HL-60 (cell line): Measurements from ENCODE around the gene ZFP62.

ENCODE experiments used
- DNase-seq, 2 experiments: peaks; one replicate each; pipeline ENCODE4 v3.0.0-alpha.2; 2010 to 2020; ENCODE audit warnings: low read depth in 1 of 2, low spot score in 1 of 2
- H3K27ac ChIP-seq: fragments of 250-450 bp; sonication (Bioruptor Pico); replicated peaks from 2 replicates; pipeline ENCODE4 v1.5.1; 2020; ENCODE audit warnings: mild to moderate bottlenecking, moderate library complexity
- H3K27me3 ChIP-seq: fragments of 250-450 bp; sonication (Bioruptor Pico); 2 replicates; pipeline ENCODE4 v1.5.1; 2021; ENCODE audit warnings: mild to moderate bottlenecking, moderate library complexity; ENCODE audit not compliant: insufficient read depth, poor library complexity, severe bottlenecking
- H3K4me3 ChIP-seq: replicated peaks from 2 replicates; pipeline ENCODE4 v1.5.1; 2011; ENCODE audit warnings: mild to moderate bottlenecking, control low read depth, low read length; ENCODE audit not compliant: insufficient read depth
- GABPA ChIP-seq: IDR thresholded peaks from 2 replicates; pipeline ENCODE4 v1.6.1; 2012; ENCODE audit warnings: low read depth
- POLR2AphosphoS5 ChIP-seq: IDR thresholded peaks from 2 replicates; pipeline ENCODE4 v1.6.1; 2012; ENCODE audit warnings: low read depth
- SPI1 ChIP-seq: IDR thresholded peaks from 2 replicates; pipeline ENCODE4 v1.6.1; 2012; ENCODE audit warnings: low read depth, mild to moderate bottlenecking, borderline replicate concordance
- TF ChIP-seq, protein P1 (sequence below): IDR thresholded peaks from one replicate; pipeline ENCODE4 v1.5.1; 2011; ENCODE audit warnings: low read length, control low read depth, inconsistent platforms; ENCODE audit not compliant: insufficient read depth
- TF ChIP-seq, protein P2 (sequence below): IDR thresholded peaks from 2 replicates; pipeline ENCODE4 v1.6.1; 2012; ENCODE audit warnings: low read depth; ENCODE audit not compliant: insufficient replicate concordance

Gene ZFP62

DNA sequence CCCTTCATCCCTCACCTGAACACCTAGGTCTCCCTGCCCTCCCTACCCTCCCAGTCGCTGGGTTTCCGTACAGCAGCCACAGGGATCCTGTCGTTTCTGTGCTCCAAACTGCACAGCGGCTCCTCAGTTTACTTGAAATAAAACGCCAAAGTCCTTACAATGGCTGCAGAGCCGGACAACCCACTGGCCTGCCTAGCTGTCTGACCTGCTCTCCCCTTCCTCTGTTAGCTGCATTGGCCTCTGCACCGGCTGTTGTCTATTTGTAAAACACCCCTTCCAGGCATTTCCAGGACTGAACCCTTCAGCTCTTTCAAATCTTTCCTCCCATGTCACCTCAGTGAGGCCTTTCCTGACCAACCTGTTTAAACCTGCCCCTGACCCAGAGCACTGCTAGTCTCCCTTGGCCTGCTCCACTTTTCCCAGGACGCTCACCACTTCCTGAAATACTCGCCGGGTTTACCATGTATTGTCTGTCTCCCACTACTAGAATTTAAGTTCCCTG lies 49.4 kb downstream of the ZFP62 start:
- Histone ChIP-seq H3K4me3 (no peak overlapping the region), H3K27me3 (no peaks in the 10 kb centered on the region), H3K27ac (peak overlapping the region; percentile 100)
- no peak for DNase-seq
- TF ChIP-seq GABPA, result no peak
- TF ChIP-seq, protein P1, sequence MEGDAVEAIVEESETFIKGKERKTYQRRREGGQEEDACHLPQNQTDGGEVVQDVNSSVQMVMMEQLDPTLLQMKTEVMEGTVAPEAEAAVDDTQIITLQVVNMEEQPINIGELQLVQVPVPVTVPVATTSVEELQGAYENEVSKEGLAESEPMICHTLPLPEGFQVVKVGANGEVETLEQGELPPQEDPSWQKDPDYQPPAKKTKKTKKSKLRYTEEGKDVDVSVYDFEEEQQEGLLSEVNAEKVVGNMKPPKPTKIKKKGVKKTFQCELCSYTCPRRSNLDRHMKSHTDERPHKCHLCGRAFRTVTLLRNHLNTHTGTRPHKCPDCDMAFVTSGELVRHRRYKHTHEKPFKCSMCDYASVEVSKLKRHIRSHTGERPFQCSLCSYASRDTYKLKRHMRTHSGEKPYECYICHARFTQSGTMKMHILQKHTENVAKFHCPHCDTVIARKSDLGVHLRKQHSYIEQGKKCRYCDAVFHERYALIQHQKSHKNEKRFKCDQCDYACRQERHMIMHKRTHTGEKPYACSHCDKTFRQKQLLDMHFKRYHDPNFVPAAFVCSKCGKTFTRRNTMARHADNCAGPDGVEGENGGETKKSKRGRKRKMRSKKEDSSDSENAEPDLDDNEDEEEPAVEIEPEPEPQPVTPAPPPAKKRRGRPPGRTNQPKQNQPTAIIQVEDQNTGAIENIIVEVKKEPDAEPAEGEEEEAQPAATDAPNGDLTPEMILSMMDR, result no peak
- TF ChIP-seq, protein P2, sequence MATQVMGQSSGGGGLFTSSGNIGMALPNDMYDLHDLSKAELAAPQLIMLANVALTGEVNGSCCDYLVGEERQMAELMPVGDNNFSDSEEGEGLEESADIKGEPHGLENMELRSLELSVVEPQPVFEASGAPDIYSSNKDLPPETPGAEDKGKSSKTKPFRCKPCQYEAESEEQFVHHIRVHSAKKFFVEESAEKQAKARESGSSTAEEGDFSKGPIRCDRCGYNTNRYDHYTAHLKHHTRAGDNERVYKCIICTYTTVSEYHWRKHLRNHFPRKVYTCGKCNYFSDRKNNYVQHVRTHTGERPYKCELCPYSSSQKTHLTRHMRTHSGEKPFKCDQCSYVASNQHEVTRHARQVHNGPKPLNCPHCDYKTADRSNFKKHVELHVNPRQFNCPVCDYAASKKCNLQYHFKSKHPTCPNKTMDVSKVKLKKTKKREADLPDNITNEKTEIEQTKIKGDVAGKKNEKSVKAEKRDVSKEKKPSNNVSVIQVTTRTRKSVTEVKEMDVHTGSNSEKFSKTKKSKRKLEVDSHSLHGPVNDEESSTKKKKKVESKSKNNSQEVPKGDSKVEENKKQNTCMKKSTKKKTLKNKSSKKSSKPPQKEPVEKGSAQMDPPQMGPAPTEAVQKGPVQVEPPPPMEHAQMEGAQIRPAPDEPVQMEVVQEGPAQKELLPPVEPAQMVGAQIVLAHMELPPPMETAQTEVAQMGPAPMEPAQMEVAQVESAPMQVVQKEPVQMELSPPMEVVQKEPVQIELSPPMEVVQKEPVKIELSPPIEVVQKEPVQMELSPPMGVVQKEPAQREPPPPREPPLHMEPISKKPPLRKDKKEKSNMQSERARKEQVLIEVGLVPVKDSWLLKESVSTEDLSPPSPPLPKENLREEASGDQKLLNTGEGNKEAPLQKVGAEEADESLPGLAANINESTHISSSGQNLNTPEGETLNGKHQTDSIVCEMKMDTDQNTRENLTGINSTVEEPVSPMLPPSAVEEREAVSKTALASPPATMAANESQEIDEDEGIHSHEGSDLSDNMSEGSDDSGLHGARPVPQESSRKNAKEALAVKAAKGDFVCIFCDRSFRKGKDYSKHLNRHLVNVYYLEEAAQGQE, result no peak

DNA sequence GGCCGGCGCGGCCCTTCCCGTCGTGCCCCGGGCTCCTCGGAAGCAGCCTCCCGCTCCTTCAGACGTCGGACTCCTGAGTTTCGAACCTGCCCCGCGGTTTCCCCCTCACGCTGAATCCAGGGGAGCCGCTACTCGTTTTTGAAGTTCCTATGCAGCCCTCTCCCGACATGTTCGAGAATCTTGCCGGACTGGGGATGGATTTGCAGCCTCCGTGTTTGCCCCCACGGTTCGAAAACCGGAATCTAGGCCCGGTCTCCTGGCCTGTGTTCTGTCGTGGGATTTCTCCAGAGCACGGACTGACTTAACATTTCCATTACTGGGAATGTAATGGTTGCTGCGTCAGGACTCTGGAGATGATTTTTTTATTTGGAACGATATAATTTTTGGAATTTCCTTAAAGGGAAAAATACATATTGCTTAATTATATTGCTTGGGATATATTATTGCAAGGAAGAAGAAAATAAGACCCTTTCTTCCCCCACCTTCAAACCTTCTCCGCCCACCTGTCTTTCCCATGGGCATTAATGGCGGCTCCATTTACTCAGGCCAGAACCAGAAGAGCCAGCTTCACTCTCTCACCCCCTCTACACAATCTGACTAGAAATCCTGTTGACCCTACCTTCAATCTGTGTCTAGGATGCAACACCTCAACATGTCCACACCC lies 50.0 kb downstream of the ZFP62 start:
- TF ChIP-seq, protein P2, result peak; percentile 34
- TF ChIP-seq, protein P1, result no peak
- TF ChIP-seq POLR2AphosphoS5 (no peak; the same call in 1 of the 2 replicates), GABPA (no peak), SPI1 (no peak)
- H3K27ac ChIP-seq, result peak overlapping the region; percentile 100
- no peaks in the 10 kb centered on the region for H3K27me3 ChIP-seq
- DNase-seq, result peak in 1 of 2 experiments; percentile 70
- peak overlapping the region; percentile 58 for H3K4me3 ChIP-seq

DNA sequence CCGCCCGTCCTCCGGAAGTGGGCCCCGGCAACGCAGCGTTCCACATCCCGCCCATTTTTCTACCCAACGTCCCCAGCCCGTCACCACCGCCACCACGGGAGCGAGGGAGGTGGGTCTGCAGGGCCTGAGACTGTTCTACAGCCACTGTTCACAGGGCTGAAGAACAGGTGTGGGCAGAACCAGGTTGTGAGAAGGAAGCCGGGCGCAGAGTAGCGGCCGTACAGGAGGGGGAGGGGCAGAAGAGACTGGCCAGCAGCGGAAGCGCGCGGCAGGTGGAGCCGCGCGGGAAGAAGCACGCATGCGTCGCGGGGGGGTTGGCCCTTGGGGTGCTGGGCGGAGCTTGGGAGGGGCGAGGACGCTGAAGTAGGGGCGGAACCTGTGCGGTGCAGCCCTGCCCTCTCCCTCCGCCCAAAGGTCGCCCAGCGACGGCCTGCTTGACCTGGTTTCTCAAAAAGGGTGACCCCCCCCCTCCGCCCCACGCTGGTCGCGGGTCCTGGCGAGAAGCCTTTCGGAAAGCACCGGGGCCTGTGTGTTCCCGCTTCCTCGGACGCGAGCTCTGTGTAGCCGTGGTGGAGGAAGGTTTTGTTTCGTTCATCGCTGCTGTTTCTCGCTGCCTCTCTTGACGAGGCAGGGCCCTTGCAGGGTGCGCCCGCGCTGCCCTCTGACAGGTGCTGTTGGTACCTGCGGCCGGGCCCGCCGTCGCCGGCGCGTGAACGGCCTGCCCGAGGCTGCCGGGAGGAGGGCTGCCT lies 50.7 kb downstream of the ZFP62 start:
- TF ChIP-seq POLR2AphosphoS5, result peak; percentile 87; the same call in 1 of the 2 replicates
- TF ChIP-seq, protein P2, result peak; percentile 58
- TF ChIP-seq SPI1, result peak; percentile 14; the same call in 1 of the 2 replicates
- peak; percentile 88 for TF ChIP-seq GABPA
- TF ChIP-seq, protein P1, result no peak

More for the DNA sequence above, 50.7 kb downstream of the ZFP62 start:
- peak overlapping the region; percentile 58 for H3K4me3 ChIP-seq
- H3K27ac ChIP-seq, result peak overlapping the region; percentile 100
- peak; percentile 93 to 94 for DNase-seq
- no peaks in the 10 kb centered on the region for H3K27me3 ChIP-seq
